ENCODE data around the gene PPM1L.

PPM1L gene

DNA sequence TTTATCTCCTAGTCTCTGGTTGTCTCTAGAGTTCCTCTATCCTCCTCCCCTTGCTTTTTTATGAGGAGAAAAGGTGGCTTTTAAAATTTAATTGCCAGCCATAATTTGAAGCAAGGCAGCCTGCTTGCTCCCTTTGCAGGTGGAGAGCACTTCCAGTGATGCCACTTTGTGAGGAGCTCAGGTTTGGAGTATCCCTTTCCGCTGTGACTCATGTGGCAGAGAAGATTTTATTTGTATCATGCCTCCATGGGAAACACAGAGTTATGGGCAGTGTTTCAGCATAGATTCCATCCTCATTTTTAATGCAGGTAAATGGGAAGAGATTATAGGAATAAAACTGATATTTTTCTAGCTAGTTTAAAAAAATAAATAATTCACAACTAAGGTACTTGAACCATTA is 7.0 kb downstream of the PPM1L start:
- no peak for DNase-seq (ENCODE audit: low read depth in 2 of 2)

DNA sequence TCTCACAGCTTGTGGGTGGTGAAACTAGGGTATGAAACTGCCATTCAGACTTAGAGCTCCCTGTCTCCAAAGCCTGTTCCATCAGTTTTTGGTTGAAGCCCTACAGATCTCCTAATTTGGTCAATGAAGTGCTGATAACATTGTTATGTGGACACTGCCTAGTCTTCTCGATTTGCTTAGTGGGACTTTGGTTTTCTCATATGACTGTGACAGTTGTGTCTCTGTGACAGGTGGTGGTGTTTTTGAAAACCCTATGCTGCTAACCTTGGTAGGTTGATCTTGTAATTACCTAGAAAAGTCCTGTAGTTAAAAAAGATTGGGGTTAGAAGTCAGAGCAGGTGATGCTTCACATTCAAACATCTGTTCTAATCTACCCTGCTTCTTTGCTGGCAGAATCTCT is 9.2 kb downstream of the PPM1L start:
- no peak for DNase-seq (ENCODE audit: low read depth in 2 of 2)

DNA sequence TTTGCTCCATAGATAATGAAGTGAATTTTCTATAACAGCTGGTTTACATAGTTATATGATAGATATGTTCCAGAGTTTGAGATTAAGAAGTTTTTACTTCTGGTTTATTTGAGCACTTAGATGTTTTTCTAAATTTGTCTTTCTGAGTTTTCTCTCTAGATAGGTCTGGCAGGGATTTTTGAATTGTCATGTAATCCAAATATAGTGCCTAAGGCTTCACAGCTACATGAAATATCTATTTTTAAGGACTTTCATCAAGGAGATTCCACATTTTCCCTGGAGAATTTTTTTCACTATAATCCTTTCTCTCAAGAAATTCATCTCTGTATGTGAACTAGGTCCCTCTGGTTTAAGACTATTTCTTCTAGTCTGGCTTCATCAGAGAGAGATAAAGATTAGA is 12.0 kb downstream of the PPM1L start:
- DNase-seq (ENCODE audit: low read depth in 2 of 2) = no peak

DNA sequence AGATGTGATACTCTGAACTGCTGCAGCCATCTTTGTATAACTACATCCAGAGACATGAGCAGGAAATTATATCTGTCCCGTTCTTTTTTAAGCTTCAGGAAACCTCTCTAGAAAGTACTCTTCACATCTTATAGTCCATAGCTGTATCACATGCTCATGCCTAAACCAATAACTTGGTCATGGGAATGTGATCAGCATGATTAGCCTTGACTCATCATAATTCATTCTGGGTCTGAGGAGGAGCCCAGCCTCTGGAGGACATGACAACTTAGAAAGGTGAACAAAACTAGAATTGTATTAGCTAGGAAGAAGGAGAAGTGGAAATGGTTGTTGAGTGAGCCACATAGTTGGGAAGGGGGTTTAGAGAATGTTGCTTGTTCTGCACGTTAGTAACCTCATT is 12.9 kb downstream of the PPM1L start:
- DNase-seq (ENCODE audit: low read depth in 2 of 2) = no peak

DNA sequence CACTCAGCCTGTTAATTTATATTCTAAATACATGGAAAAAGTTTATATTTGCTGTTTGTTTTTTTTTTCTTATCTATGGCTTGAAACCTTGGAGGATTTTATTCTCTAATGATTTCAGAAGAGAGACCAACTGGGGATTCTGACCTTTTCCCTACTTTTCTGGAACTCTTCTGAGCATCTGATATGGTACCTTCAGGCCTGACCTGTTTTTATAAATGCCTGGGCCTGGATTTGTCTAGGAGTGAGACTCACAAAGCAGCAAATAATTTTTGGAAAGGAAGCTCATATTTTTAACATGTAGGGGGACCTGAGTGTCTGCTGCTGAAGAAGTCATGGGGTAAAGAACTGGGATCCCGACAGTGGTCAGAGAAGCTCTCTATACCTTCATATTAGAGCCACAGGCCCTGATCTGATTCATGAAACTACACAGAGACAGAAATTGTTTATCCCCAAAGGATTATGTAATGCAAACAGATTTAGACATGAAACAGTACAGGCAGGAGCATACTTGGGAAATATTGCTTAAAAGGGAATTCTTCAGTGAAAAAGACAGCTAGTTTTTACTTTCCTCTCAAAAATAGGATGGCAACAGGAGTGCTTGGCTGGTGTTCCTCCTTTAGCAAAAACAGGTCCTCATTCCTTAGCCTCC is 15.9 kb downstream of the PPM1L start:
- DNase-seq (ENCODE audit: low read depth in 2 of 2) = no peak

DNA sequence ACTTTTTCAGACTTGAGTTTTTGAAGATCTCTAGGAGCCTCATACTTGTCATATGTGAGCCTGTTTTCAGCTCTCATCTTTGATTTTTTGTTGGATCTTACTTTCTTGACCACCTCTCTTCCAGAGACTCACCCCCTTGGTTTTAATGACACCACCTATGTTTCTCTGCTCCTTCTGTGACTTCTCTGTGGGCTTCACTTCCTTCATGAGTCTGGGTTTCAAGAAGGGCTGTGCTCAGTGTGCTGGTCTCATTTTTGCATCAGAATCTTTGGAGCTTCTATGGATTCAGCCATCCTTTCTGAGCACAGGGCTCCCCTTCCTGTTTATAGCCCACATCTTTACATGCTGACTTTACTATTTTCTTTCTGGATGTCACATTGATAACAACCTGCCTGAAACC is 17.7 kb downstream of the PPM1L start:
- DNase-seq (ENCODE audit: low read depth in 2 of 2) = no peak

DNA sequence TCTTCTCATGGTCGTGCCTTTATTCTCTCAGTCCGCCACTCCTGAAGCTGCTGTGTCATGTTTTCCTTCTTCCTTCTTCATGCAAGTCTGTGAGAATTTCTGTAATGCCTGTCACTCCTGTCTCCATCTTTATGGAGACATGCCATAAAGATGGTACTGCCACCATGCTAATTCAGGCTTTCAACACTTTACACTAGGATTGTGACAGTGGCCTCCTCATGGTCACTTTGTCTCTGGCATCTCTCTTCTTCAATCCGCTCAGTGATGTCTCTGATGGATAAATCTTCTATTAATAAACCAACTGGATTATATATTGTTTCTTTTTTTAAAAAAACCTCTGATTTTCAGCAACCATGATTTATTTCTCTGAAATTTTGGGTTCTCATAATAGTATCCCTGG is 18.1 kb downstream of the PPM1L start:
- no peak for DNase-seq (ENCODE audit: low read depth in 2 of 2)

DNA sequence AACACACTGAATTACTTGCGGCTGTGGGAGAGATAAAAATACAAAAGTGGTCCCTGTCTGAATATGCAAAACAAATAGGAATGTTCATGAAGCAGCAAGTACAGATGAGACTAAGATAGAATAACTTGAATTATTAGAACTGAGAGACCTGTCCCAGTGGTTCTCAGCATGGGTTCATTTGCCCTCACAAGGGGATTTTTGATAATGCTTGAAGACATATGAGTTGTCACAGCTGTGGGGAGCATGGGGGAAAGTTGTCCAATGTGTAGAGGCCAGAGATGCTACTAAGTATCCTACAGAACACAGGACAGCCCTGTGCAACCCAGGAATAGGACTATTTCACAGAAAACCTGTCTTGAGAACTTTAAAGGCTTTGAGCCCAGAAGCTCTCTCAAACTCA is 22.4 kb downstream of the PPM1L start:
- no peak for DNase-seq (ENCODE audit: low read depth in 2 of 2)

DNA sequence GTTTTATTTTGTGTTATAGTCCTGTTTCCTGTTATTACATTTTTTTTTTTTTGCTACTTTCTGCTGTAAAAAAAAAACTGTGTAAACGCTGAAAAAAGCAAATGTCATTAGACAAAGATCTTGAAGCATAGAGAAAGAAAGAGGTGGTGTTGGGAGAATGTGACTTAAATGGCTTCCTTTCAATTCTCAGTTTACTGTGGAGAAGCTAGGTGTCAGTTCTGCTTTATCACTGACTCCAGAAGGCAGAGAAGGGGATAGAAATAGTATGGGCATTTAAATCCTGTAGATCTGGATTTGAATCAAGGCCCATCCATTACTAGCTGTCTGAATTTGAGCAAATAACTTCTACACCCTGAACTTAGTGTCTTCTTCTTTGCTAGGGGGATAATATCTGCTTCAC is 23.0 kb downstream of the PPM1L start:
- no peak for DNase-seq (ENCODE audit: low read depth in 2 of 2)

DNA sequence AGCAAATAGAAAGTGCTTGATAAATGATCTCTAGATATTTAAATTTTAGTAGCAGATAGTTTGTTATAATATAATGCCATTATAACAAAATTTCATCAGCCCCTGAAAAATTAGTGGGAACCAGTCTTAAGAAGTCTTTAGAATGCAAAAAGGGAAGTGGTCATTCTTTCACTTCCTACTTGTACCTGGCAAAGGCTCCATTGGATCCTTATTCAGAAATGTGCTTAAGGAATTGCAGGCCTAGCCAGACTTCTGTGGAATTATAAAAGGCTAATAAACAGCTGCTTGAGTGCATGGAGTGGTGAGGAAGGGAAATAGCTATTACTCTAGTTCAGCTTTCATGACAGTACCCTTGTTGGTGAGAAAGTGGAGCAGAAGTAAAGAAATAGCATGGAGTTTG is 24.2 kb downstream of the PPM1L start:
- no peak for DNase-seq (ENCODE audit: low read depth in 2 of 2)

DNA sequence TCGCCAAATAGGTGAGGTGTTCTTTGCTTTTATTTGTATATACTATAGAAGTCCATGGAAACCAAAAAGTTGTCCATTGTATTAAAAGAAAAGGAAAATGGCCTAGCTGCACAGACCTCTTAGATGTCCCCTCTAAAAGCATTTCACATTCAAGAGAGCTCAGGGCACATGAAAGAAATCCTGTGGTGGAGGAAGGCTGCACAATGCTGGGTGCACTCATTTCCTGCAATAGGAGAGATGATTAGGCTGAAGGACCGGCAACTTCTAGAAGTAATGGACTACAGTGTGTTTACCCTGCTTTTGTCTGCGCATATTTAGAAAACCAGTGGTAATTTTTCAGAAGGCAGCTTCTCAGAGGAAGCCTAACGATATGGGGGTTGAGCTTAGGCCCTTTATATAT is 25.4 kb downstream of the PPM1L start:
- no peak for DNase-seq (ENCODE audit: low read depth in 2 of 2)

DNA sequence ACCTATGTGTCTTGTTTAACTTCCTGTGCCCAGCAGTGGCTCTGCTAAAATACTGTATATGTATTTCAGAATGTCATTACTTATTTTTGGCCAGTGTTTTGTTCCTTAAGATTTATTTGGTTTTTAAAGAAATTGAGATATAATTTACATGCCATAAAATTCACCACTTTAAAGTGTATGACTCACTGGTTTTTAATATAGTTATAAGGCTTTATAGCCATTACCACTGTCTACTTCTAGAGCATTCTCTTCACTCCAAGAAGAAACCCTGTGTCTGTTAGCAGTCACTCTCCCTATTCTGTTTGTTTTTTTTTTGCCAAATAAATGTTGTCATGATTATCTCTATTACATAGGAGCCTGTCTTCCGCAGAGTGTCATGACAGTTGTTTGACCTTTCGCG is 25.8 kb downstream of the PPM1L start:
- no peak for DNase-seq (ENCODE audit: low read depth in 2 of 2)

DNA sequence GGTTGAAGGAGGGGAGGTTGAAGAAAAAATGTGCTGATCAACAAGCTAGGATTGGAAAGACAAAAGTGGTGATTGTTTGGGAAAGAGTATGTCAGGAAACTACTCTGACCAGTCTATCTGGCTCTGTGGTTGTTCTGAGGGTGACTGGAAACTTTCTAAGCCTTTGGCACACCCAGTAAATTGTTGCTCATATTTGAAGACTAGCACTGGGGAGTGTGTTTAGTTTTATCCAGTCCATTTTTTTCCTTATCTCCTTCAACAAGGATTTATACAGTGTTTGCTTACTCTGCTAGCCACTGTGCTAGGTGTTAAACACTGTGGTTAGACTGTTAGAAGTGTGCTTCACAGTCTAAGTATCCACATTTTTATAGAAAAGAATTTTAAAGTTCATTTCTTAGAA is 28.8 kb downstream of the PPM1L start:
- DNase-seq (ENCODE audit: low read depth in 2 of 2) = no peak

DNA sequence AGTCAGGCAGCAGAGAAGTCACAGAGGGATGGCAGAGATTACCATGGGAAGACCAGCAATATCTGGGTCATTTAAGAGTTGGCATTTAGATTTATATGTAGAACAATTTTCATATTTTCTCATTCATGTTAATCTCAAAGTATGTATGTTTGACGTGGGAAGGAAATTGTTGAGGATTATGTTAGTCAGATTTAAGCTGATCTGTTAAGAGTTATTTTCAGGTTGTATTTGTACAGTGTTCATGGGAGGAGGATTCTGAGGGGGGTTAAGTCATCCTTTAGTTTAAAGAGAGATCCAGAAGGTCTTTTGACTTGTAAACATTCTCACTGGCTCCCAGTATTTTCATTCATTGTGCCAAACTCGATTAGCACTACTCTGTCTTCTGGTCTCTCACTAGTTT is 34.7 kb downstream of the PPM1L start:
- no peak for DNase-seq (ENCODE audit: low read depth in 2 of 2)

DNA sequence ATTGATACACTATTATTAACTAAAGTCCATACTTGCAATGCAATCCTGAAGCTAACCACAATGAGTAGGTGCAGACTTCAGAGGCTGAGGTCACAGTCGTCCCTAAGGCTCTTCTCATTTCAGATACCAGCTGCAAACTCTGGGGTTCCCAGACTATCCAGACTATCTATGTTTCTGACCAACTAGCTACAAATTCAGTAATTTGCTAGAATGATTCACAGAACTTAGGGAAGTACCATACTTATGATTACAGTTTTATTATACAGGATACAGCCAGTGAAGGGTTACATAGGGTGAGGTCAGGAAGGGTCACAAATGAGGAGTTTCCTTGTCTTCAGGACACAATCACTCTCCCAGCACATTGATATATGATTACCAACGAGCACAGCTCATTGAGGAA is 36.5 kb downstream of the PPM1L start:
- DNase-seq (ENCODE audit: low read depth in 2 of 2) = no peak

DNA sequence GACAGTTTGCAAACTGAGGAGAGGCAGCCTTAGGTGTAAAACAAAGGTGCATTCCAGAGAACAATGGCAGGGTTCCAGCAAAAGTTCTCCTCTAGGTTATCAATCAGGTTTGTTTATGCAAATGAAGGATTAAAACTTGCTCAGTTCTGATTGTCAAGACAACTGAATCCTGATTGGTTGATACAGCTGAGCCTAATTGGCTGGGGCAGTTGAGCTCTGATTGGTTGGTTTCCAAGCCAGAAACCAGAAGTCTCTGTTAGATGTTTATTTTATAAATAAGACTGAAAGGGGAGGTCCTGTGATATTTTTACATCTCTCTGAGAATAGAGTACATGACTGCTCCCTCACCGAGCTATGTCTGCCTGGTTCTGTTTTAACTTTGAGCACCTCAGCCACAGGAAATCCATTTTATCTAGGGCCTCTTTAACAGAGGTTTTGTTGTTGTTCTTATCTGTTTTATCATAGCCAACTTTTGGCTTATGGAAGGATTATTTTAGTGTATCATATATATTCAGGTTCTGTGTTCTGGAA is 37.8 kb downstream of the PPM1L start:
- no peak for DNase-seq (ENCODE audit: low read depth in 2 of 2)

DNA sequence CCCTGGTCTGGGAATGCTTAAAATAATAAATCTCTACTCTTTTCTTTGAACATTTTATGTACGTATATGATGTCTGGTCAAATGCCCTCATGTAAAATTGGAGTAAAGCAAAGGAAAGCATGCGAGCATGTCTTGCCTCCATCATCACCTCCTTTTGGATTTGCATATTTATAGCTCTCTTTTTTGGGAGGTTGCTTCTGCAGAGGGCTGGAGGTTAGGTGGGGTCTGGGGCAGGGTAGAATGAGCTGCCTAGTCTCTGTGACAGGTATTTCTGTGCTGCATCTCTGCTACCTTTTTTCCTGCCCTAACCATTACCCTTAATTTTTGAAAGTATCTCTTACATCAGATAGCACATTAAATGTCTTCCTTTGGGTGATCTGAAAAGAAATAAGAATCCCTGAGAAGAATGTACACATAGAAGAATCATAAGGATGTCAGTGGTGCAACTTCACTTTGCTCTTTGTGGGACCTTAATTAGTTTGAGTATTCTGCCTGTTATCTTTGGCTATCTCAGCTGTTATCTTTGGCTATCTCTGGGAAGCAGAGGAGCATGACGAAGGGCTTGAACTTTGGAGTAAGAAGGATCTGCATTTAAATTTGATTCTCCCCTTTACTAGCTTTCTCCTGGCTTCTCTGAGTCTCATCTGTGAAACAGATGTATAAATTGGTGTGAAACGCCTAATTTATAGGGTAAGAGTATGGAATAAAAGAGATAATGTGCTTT is 40.2 kb downstream of the PPM1L start:
- DNase-seq (ENCODE audit: low read depth in 2 of 2) = no peak

DNA sequence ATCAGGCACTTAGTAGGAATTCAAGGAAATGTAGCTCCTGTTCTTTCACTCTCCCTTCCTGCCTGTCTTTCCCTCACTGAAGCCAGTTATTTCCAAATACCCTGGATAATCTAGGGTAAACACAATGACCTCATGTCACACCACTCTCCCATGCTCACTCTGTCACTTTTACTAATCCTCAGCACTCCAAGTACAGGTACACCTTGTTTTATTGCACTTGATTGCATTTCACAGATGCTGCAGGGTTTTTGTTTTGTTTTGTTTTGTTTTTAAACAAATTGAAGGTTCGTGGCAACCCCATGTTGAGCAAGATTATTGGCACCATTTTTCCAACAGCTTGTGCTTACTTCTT is 40.8 kb downstream of the PPM1L start:
- no peak for DNase-seq (ENCODE audit: low read depth in 2 of 2)

DNA sequence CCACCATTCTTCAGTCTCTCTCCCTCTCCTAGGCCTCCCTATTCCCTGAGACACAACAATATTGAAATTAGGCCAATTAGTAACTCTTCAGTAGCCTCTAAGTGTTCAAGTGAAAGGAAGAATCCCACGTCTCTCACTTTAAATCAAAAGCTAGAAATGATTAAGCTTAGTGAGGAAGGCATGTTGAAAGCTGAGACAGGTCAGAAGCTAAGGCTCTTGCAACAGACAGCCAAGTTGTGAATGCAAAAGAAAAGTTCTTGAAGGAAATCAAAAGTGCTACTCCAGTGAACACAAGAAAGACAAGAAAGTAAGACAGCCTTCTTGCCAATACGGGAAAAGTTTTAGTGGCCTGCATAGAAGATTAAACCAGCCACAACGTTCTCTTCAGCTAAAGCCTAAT is 41.3 kb downstream of the PPM1L start:
- no peak for DNase-seq (ENCODE audit: low read depth in 2 of 2)

DNA sequence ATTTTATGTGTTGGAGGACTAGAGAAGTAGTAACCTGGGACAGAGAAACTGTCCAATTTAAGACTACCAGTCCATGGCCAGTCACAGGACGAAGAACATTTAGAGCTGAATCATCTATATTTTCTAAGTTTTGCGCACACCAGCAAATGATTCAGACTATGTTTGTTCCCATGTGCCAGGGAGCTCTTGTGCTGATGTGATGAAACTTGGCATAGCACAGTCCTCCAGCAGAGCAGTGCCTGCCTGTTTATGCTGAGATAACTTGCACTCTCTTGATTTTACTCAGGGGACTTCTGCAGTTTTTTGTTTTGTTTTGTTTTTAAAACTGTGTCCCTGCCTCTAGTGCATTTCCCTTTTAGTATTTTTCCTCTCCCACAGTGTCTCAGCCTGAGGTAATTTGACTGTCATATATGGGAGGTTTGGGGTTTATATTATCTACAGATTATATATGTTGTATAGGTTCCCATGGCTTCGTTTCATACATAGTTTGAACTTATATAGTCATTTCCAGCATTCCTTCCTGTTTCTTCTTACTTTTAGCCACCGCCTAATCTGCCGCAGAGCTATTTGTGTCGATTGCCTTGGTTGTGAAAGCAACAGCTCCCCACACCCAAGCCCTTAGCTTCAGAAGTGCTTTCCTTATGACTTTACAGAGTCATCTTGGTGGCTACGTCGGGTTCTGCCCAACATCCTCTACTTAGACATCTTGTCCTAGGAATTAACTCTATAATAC is 45.5 kb downstream of the PPM1L start:
- peak in 1 of 2 donors; percentile 5 for DNase-seq (ENCODE audit: low read depth in 2 of 2)

DNA sequence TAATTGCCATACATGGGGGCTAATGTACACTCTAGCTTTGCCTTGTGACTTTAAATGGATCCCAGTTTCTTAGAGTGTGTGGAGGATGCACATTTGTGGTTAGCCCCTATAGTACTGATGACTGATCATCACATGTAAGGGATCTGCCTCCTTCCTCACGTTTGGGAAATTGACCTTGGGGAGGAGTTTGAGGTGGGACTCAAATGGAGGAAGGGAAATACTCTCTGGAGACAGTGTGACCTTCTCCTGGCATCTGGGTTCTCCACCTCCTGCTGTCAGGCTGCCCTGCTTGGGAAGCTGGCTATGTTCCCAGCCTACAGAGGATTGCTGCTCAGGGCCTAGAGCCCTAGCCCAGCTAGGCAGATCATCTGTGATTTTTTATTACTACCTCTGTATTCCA is 48.7 kb downstream of the PPM1L start:
- no peak for DNase-seq (ENCODE audit: low read depth in 2 of 2)

DNA sequence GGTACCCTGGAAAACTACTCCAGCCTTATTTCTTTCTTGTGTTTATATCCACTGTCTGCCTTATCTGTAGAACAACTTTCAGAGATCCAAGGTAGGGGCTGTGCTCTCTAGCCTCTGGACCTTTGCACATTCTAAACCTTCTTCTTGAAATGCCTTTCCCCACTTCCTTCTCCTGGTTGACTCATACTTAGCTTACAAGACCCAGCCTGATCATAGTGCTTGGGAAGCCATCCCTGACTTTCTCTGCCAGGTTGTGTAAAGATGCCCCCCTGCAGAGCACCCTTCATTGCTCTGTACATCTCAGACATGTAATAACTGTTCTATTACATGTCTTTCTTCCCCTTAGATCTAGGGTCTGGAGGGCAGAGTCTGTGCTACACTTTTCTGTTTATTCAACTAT is 50.1 kb downstream of the PPM1L start:
- no peak for DNase-seq (ENCODE audit: low read depth in 2 of 2)

DNA sequence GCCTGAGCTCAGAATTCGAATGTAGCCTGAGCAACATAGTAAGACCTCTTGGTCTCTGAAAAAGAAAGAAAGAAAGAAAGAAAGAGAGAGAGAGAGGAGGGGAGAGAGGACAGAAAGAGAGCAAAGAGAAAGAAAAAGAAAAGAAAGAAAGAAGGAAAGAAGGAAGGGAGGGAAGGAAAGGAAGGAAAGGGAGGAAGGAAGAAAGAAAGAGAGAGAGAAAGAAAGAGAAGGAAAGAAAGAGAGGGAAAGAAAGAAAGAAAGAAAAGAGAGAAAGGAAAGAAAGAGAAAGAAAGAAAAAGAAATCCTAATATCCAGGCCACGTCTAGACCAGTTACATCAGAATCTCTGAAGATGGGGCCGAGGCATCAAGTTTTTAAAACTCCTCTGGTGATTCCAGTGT is 50.7 kb downstream of the PPM1L start:
- no peak for DNase-seq (ENCODE audit: low read depth in 2 of 2)

Data from stimulated activated CD8-positive, alpha-beta memory T cell treated with anti-CD3 and anti-CD28 coated beads, Interleukin-7, amount 100 ng/mL, for 4 hours (primary cell).